PC-9 (cell line): Measurements from ENCODE around the gene MAD2L2. TPM values are rescaled to one million over a fixed set of nuclear protein-coding genes. Genes with fewer than 3 reads are reported as not detected.

Source experiments
- BruUV-seq: library from RNA; stranded (reverse); fragments of 400-500 nt; replicated peaks from 2 replicates; lab custom pipeline; 2021; lab: Mats Ljungman, UMichigan
- CTCF ChIA-PET: fragments of 300-600 bp; sonication (Branson Sonifier 250); formaldehyde crosslinking; loops from one replicate; lab custom pipeline; 2022; ENCODE audit warnings: antibody characterized with exemption; lab: Charles Lee
- POLR2A ChIA-PET: fragments of 300-600 bp; sonication (Branson Sonifier 250); formaldehyde crosslinking; loops from one replicate; lab custom pipeline; 2022; ENCODE audit warnings: antibody characterized with exemption; ENCODE audit not compliant: unreplicated experiment; lab: Charles Lee
- DNase-seq, 2 experiments: peaks; one replicate each; pipeline versions ENCODE4 v3.0.0 to v3.0.0-alpha.2; 2015 to 2022; ENCODE audit warnings: mixed read lengths in 1 of 2
- H2AFZ ChIP-seq: fragments of 200-600 bp; sonication (generic); 2 replicates; pipeline ENCODE4 v1.8.1; 2017; ENCODE audit warnings: antibody characterized with exemption
- H3F3A ChIP-seq: fragments of 200-600 bp; sonication (generic); 2 replicates; pipeline ENCODE4 v1.8.1; 2017; ENCODE audit warnings: antibody characterized with exemption, mild to moderate bottlenecking, low read depth; ENCODE audit not compliant: insufficient read depth
- H3K27ac ChIP-seq: fragments of 200-600 bp; sonication (generic); 2 replicates; pipeline ENCODE4 v1.6.1; 2016; ENCODE audit warnings: mixed run types
- H3K27me3 ChIP-seq: fragments of 200-600 bp; sonication (generic); 2 replicates; pipeline ENCODE4 v1.6.1; 2016; ENCODE audit warnings: low read depth, mixed run types; ENCODE audit not compliant: insufficient read depth
- H3K36me3 ChIP-seq: fragments of 200-600 bp; sonication (generic); 2 replicates; pipeline ENCODE4 v1.6.1; 2016; ENCODE audit warnings: low read depth, mixed run types
- H3K4me1 ChIP-seq: fragments of 200-600 bp; sonication (generic); replicated peaks from 2 replicates; pipeline ENCODE4 v1.6.1; 2016; ENCODE audit warnings: mixed run types; ENCODE audit not compliant: insufficient read depth
- H3K4me2 ChIP-seq: fragments of 200-600 bp; sonication (generic); 2 replicates; pipeline ENCODE4 v1.6.1; 2017; ENCODE audit warnings: mixed run types
- H3K4me3 ChIP-seq: fragments of 200-600 bp; sonication (generic); 2 replicates; pipeline ENCODE4 v1.6.1; 2016; ENCODE audit warnings: mixed run types
- H3K79me2 ChIP-seq: fragments of 200-600 bp; sonication (generic); 2 replicates; pipeline ENCODE4 v1.6.1; 2017; ENCODE audit warnings: low read depth, mixed run types
- H3K9me2 ChIP-seq: fragments of 200-600 bp; sonication (generic); 2 replicates; pipeline ENCODE4 v1.8.1; 2017; ENCODE audit warnings: mild to moderate bottlenecking; ENCODE audit not compliant: insufficient read depth
- H3K9me3 ChIP-seq: fragments of 200-600 bp; sonication (generic); 2 replicates; pipeline ENCODE4 v1.8.1; 2016; ENCODE audit warnings: low read depth; ENCODE audit not compliant: insufficient read depth
- H4K20me1 ChIP-seq: fragments of 200-600 bp; sonication (generic); 2 replicates; pipeline ENCODE4 v1.8.1; 2017; ENCODE audit not compliant: insufficient read depth
- CTCF ChIP-seq: fragments of 200-600 bp; sonication (generic); conservative IDR thresholded peaks from 2 replicates; pipeline ENCODE4 v1.6.1; 2017; ENCODE audit warnings: mixed run types, antibody characterized with exemption, mild to moderate bottlenecking, moderate library complexity
- EZH2 ChIP-seq: fragments of 200-600 bp; sonication (generic); IDR thresholded peaks from 2 replicates; pipeline ENCODE4 v1.8.0; 2017; ENCODE audit warnings: antibody characterized with exemption, low read depth
- intact Hi-C: fragments of 100-400 bp; cut with micrococcal nuclease; formaldehyde crosslinking; loops from one replicate; pipeline ENCODE4 v1.10.0; 2022; ENCODE audit not compliant: unreplicated experiment
- total RNA-seq: library from RNA; stranded (reverse); gene quantifications from 2 replicates; pipeline ENCODE4 v1.2.3, GENCODE V29; 2021

The MAD2L2 gene
- total RNA-seq, 1 experiment from 2014 or later = 52.9 TPM

- CTCF ChIA-PET = no interaction called here
- H3K4me2 ChIP-seq = no peak overlapping the region
Measured at GRCh38 chr1:11712285-11712684, 31.3 kb upstream of the MAD2L2 start.

GRCh38 chr1:11711490-11711889 is 30.5 kb upstream of the MAD2L2 start:
- intact Hi-C loops = no loop called here
- CTCF ChIA-PET = no interaction called here
- BruUV-seq = no TSS peak

More at GRCh38 chr1:11712285-11712684, 31.3 kb upstream of the MAD2L2 start:
- Histone ChIP-seq H3F3A (peaks cover 3% of the 10 kb centered on the region; the same call in 1 of the 2 replicates), H3K9me2 (no peaks in the 10 kb centered on the region), H3K4me1 (no peaks in the 10 kb centered on the region; the same call in 1 of the 2 replicates), H3K27ac (no peak overlapping the region), H2AFZ (no peak overlapping the region), H3K36me3 (no peaks in the 10 kb centered on the region), H3K79me2 (no peaks in the 10 kb centered on the region), H3K4me3 (no peak overlapping the region), H4K20me1 (no peaks in the 10 kb centered on the region), H3K9me3 (no peaks in the 10 kb centered on the region), H3K27me3 (peaks cover 12% of the 10 kb centered on the region)
- TF ChIP-seq CTCF = no peak
- TF ChIP-seq EZH2 = no peak
- POLR2A ChIA-PET = no interaction called here
- intact Hi-C loops = no loop called here
- DNase-seq = no peak
- no TSS peak for BruUV-seq

GRCh38 chr1:11708554-11709350 is 27.8 kb upstream of the MAD2L2 start:
- no peaks in the 10 kb centered on the region for H3K79me2 ChIP-seq
- peaks cover 5% of the 10 kb centered on the region; the same call in 1 of the 2 replicates for H3F3A ChIP-seq
- no peaks in the 10 kb centered on the region for H3K9me3 ChIP-seq
- intact Hi-C loops = loop anchor here (5.0 kb wide), 1 partner anchor 41 kb away; no protein-coding TSS in a partner anchor
- BruUV-seq = no TSS peak
- no peaks in the 10 kb centered on the region; the same call in 1 of the 2 replicates for H3K4me1 ChIP-seq
- no peaks in the 10 kb centered on the region for H3K9me2 ChIP-seq
- POLR2A ChIA-PET = no interaction called here
- no peak overlapping the region for H3K4me3 ChIP-seq
- peak in 1 of 2 experiments; percentile 55 for DNase-seq
- peaks cover 15% of the 10 kb centered on the region; the same call in 1 of the 2 replicates for H3K27me3 ChIP-seq
- H4K20me1 ChIP-seq = no peaks in the 10 kb centered on the region
- TF ChIP-seq EZH2 (no peak), CTCF (no peak)
- H2AFZ ChIP-seq = no peak overlapping the region
- no peak overlapping the region for H3K27ac ChIP-seq
- H3K36me3 ChIP-seq = no peaks in the 10 kb centered on the region
- CTCF ChIA-PET = no interaction called here
- no peak overlapping the region for H3K4me2 ChIP-seq

More at GRCh38 chr1:11711490-11711889, 30.5 kb upstream of the MAD2L2 start:
- H3F3A ChIP-seq = peaks cover 5% of the 10 kb centered on the region; the same call in 1 of the 2 replicates
- no peak for DNase-seq
- no peak overlapping the region for H3K4me2 ChIP-seq
- no peaks in the 10 kb centered on the region for H3K36me3 ChIP-seq
- no peaks in the 10 kb centered on the region for H3K9me3 ChIP-seq
- H4K20me1 ChIP-seq = no peaks in the 10 kb centered on the region
- no peaks in the 10 kb centered on the region for H3K9me2 ChIP-seq
- no peak for TF ChIP-seq CTCF
- TF ChIP-seq EZH2 = no peak
- POLR2A ChIA-PET = no interaction called here
- no peak overlapping the region for H3K4me3 ChIP-seq
- H2AFZ ChIP-seq = no peak overlapping the region
- no peak overlapping the region for H3K27ac ChIP-seq
- no peaks in the 10 kb centered on the region for H3K79me2 ChIP-seq
- H3K27me3 ChIP-seq = peaks cover 12% of the 10 kb centered on the region
- H3K4me1 ChIP-seq = no peaks in the 10 kb centered on the region; the same call in 1 of the 2 replicates
